Immature natural killer cell (primary cell): ENCODE measurements around the gene HP1BP3. TPM values are rescaled to one million over a fixed set of nuclear protein-coding genes. Genes with fewer than 3 reads are reported as not detected.

Source experiments
- DNase-seq, 3 donors: peaks; one replicate each; pipeline ENCODE4 v3.0.0; 2022; ENCODE audit warnings: mixed read lengths in 1 of 3
- H3K27ac Mint-ChIP-seq, 6 donors: one replicate each; pipeline ENCODE4 v1.8.0; 2020; ENCODE audit warnings: mixed read lengths in 6 of 6, mild to moderate bottlenecking in 5 of 6, inconsistent platforms in 4 of 6, moderate library complexity in 3 of 6
- H3K27me3 Mint-ChIP-seq, 3 donors: one replicate each; pipeline ENCODE4 v1.8.0; 2020 to 2021; ENCODE audit warnings: low read depth in 3 of 3, mild to moderate bottlenecking in 3 of 3, mixed read lengths in 3 of 3, moderate library complexity in 3 of 3, inconsistent platforms in 1 of 3
- H3K36me3 Mint-ChIP-seq, 3 donors: one replicate each; pipeline ENCODE4 v1.8.0; 2020; ENCODE audit warnings: mixed read lengths in 3 of 3, inconsistent platforms in 2 of 3, mild to moderate bottlenecking in 2 of 3
- H3K4me1 Mint-ChIP-seq, 2 donors: one replicate each; pipeline ENCODE4 v1.8.0; 2020; ENCODE audit warnings: inconsistent platforms in 2 of 2, mild to moderate bottlenecking in 2 of 2, mixed read lengths in 2 of 2, moderate library complexity in 1 of 2
- H3K4me3 Mint-ChIP-seq, 5 donors: one replicate each; pipeline ENCODE4 v1.8.0; 2020; ENCODE audit warnings: mild to moderate bottlenecking in 5 of 5, mixed read lengths in 5 of 5, inconsistent platforms in 3 of 5, moderate library complexity in 3 of 5
- H3K9me3 Mint-ChIP-seq, 6 donors: one replicate each; pipeline ENCODE4 v1.8.0; 2020; ENCODE audit warnings: mild to moderate bottlenecking in 6 of 6, mixed read lengths in 6 of 6, inconsistent platforms in 4 of 6, moderate library complexity in 3 of 6
- polyA plus RNA-seq, 3 donors: library from polyadenylated mRNA; unstranded; fragments of 300-500 nt; fragmentation: Illumina TruSeq; gene quantifications; one replicate each; pipeline ENCODE4 v1.2.3, GENCODE V29; 2021

Gene HP1BP3
- 100 to 1,000 TPM; 160 to 208 (median 178) TPM for polyA plus RNA-seq

- Mint-ChIP-seq H3K9me3 (no peaks in the 10 kb centered on the region), H3K4me3 (peak within 1 kb of the TSS; percentile 97 to 99 (median 99)), H3K36me3 (no peaks in the 10 kb centered on the region), H3K27me3 (peaks cover 15 to 23% (median 19%) of the 10 kb centered on the region in 3 donors), H3K27ac (peak within 1 kb of the TSS; percentile 96 to 99 (median 97)), H3K4me1 (peaks cover 37 to 43% of the 10 kb centered on the region in 2 donors)
- DNase-seq: peak; percentile 90 to 92 (median 91)
These were observed at the start of gene HP1BP3 for GRCh38 chr1:20787029-20787839. TSS of gene HP1BP3 (minus strand) at chr1:20787307. CDS start at chr1:20780440, 6,867 bp downstream.

GRCh38 chr1:20836230-20836629 is 49.1 kb upstream of the HP1BP3 start:
- H3K36me3 Mint-ChIP-seq: peaks cover 3 to 14% (median 13%) of the 10 kb centered on the region in 3 donors
- no peak for DNase-seq
- H3K4me3 Mint-ChIP-seq: no peak overlapping the region
- H3K4me1 Mint-ChIP-seq: no peaks in the 10 kb centered on the region
- no peaks in the 10 kb centered on the region for H3K27me3 Mint-ChIP-seq
- H3K9me3 Mint-ChIP-seq: no peaks in the 10 kb centered on the region
- H3K27ac Mint-ChIP-seq: peak overlapping the region in 1 of 6 donors; percentile 29

- Mint-ChIP-seq H3K4me3 (no peak overlapping the region), H3K4me1 (no peaks in the 10 kb centered on the region), H3K9me3 (no peaks in the 10 kb centered on the region), H3K27me3 (no peaks in the 10 kb centered on the region), H3K36me3 (peaks cover 3 to 14% (median 13%) of the 10 kb centered on the region in 3 donors), H3K27ac (no peak overlapping the region)
- no peak for DNase-seq
These were observed 47.7 kb upstream of the HP1BP3 start for GRCh38 chr1:20834780-20835179.

GRCh38 chr1:20834192-20834591 is 47.1 kb upstream of the HP1BP3 start:
- H3K27ac Mint-ChIP-seq: no peak overlapping the region

GRCh38 chr1:20830378-20830777 is 43.3 kb upstream of the HP1BP3 start:
- Mint-ChIP-seq H3K4me1 (no peaks in the 10 kb centered on the region), H3K9me3 (no peaks in the 10 kb centered on the region), H3K27me3 (no peaks in the 10 kb centered on the region), H3K27ac (no peak overlapping the region), H3K4me3 (no peak overlapping the region), H3K36me3 (peaks cover 13 to 24% (median 17%) of the 10 kb centered on the region in 3 donors)
- no peak for DNase-seq

More at GRCh38 chr1:20834192-20834591, 47.1 kb upstream of the HP1BP3 start:
- no peaks in the 10 kb centered on the region for H3K9me3 Mint-ChIP-seq
- H3K4me1 Mint-ChIP-seq: no peaks in the 10 kb centered on the region
- no peaks in the 10 kb centered on the region for H3K27me3 Mint-ChIP-seq
- no peak for DNase-seq
- H3K36me3 Mint-ChIP-seq: peaks cover 3 to 14% (median 13%) of the 10 kb centered on the region in 3 donors
- H3K4me3 Mint-ChIP-seq: no peak overlapping the region

GRCh38 chr1:20829946-20830345 is 42.8 kb upstream of the HP1BP3 start:
- Mint-ChIP-seq H3K36me3 (peaks cover 13 to 26% (median 17%) of the 10 kb centered on the region in 3 donors), H3K27me3 (no peaks in the 10 kb centered on the region), H3K9me3 (no peaks in the 10 kb centered on the region), H3K4me1 (no peaks in the 10 kb centered on the region), H3K4me3 (no peak overlapping the region), H3K27ac (no peak overlapping the region)
- no peak for DNase-seq

GRCh38 chr1:20829531-20829930 is 42.4 kb upstream of the HP1BP3 start:
- H3K4me1 Mint-ChIP-seq: no peaks in the 10 kb centered on the region
- no peak overlapping the region for H3K27ac Mint-ChIP-seq
- H3K4me3 Mint-ChIP-seq: no peak overlapping the region
- H3K27me3 Mint-ChIP-seq: no peaks in the 10 kb centered on the region
- H3K9me3 Mint-ChIP-seq: no peaks in the 10 kb centered on the region
- H3K36me3 Mint-ChIP-seq: peaks cover 10 to 27% (median 19%) of the 10 kb centered on the region in 3 donors
- no peak for DNase-seq

- Mint-ChIP-seq H3K4me1 (no peaks in the 10 kb centered on the region), H3K9me3 (no peaks in the 10 kb centered on the region), H3K27me3 (peaks cover 0 to 2% (median 2%) of the 10 kb centered on the region in 3 donors), H3K27ac (peak overlapping the region in 1 of 6 donors; percentile 28), H3K36me3 (peaks cover 7 to 37% (median 26%) of the 10 kb centered on the region in 3 donors), H3K4me3 (no peak overlapping the region)
- no peak for DNase-seq
These were observed 36.7 kb upstream of the HP1BP3 start for GRCh38 chr1:20823845-20824244.

GRCh38 chr1:20821466-20821865 is 34.4 kb upstream of the HP1BP3 start:
- H3K4me1 Mint-ChIP-seq: no peaks in the 10 kb centered on the region
- H3K27ac Mint-ChIP-seq: no peak overlapping the region
- no peaks in the 10 kb centered on the region for H3K9me3 Mint-ChIP-seq
- DNase-seq: no peak
- H3K27me3 Mint-ChIP-seq: peaks cover 0 to 2% (median 2%) of the 10 kb centered on the region in 3 donors
- peaks cover 7 to 23% (median 18%) of the 10 kb centered on the region in 3 donors for H3K36me3 Mint-ChIP-seq
- no peak overlapping the region for H3K4me3 Mint-ChIP-seq

GRCh38 chr1:20819818-20820217 is 32.7 kb upstream of the HP1BP3 start:
- H3K27ac Mint-ChIP-seq: no peak overlapping the region
- H3K4me1 Mint-ChIP-seq: no peaks in the 10 kb centered on the region
- no peak for DNase-seq
- no peak overlapping the region for H3K4me3 Mint-ChIP-seq
- H3K27me3 Mint-ChIP-seq: peaks cover 0 to 2% (median 2%) of the 10 kb centered on the region in 3 donors
- H3K36me3 Mint-ChIP-seq: peaks cover 7 to 19% (median 15%) of the 10 kb centered on the region in 3 donors
- no peaks in the 10 kb centered on the region for H3K9me3 Mint-ChIP-seq

- Mint-ChIP-seq H3K27me3 (peaks cover 0 to 4% (median 0%) of the 10 kb centered on the region in 3 donors), H3K36me3 (peaks cover 7 to 11% (median 8%) of the 10 kb centered on the region in 3 donors), H3K9me3 (no peaks in the 10 kb centered on the region), H3K4me3 (no peak overlapping the region), H3K4me1 (no peaks in the 10 kb centered on the region), H3K27ac (no peak overlapping the region)
- DNase-seq: no peak
These were observed 27.4 kb upstream of the HP1BP3 start for GRCh38 chr1:20814534-20814871.

GRCh38 chr1:20811916-20812315 is 24.8 kb upstream of the HP1BP3 start:
- Mint-ChIP-seq H3K27me3 (peaks cover 0 to 4% (median 0%) of the 10 kb centered on the region in 3 donors), H3K27ac (no peak overlapping the region)

GRCh38 chr1:20793236-20793635 is 6.1 kb upstream of the HP1BP3 start:
- peaks cover under 1 to 2% of the 10 kb centered on the region in 2 donors for H3K4me1 Mint-ChIP-seq

More at GRCh38 chr1:20811916-20812315, 24.8 kb upstream of the HP1BP3 start:
- H3K4me3 Mint-ChIP-seq: no peak overlapping the region
- no peaks in the 10 kb centered on the region for H3K9me3 Mint-ChIP-seq
- peaks cover 11 to 20% (median 13%) of the 10 kb centered on the region in 3 donors for H3K36me3 Mint-ChIP-seq
- H3K4me1 Mint-ChIP-seq: no peaks in the 10 kb centered on the region
- no peak for DNase-seq

GRCh38 chr1:20792196-20792595 is 5.1 kb upstream of the HP1BP3 start:
- Mint-ChIP-seq H3K36me3 (no peaks in the 10 kb centered on the region), H3K9me3 (no peaks in the 10 kb centered on the region), H3K27me3 (peaks cover 6 to 10% (median 9%) of the 10 kb centered on the region in 3 donors), H3K4me3 (no peak overlapping the region), H3K4me1 (peaks cover 10 to 12% of the 10 kb centered on the region in 2 donors), H3K27ac (peak overlapping the region in 1 of 6 donors; percentile 3)
- DNase-seq: no peak

More at GRCh38 chr1:20793236-20793635, 6.1 kb upstream of the HP1BP3 start:
- no peak for DNase-seq
- no peaks in the 10 kb centered on the region for H3K9me3 Mint-ChIP-seq
- no peaks in the 10 kb centered on the region for H3K36me3 Mint-ChIP-seq
- no peak overlapping the region for H3K4me3 Mint-ChIP-seq
- H3K27ac Mint-ChIP-seq: no peak overlapping the region
- H3K27me3 Mint-ChIP-seq: peaks cover under 1 to 4% (median 1%) of the 10 kb centered on the region in 3 donors
